DMS53 (cell line): ENCODE data around the gene HOXC6.

ENCODE experiments used
- DNase-seq: peaks from one replicate; lab custom pipeline; 2025; lab: John Stamatoyannopoulos, UW

The HOXC6 gene

DNA sequence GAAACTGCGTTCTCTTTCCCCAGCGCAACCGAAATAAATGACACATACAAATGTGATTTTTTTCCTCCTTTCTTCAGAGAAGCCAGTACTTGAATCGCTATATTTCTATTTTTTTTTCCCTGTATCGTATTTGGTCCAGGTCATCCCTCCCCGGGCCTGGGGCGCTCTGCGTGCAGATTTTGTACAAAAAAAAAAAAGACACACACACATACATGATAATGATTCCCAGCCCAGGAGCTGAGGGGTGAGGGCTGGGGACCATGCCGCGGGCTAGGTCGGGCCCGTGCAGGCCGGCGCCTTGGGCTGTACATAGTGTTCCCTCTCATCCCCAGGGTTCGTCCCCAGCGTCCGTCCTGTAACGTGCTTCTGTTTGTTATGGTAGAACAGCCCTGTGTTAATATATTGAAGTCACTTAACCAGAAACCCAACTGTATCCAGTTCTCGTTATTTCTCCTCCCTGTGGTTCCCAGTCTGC, 25.3 kb upstream of the HOXC6 start:
- no peak for DNase-seq

- no peak for DNase-seq
These were observed 24.6 kb upstream of the HOXC6 start for GRCh38 chr12:54003625-54004024.

DNA sequence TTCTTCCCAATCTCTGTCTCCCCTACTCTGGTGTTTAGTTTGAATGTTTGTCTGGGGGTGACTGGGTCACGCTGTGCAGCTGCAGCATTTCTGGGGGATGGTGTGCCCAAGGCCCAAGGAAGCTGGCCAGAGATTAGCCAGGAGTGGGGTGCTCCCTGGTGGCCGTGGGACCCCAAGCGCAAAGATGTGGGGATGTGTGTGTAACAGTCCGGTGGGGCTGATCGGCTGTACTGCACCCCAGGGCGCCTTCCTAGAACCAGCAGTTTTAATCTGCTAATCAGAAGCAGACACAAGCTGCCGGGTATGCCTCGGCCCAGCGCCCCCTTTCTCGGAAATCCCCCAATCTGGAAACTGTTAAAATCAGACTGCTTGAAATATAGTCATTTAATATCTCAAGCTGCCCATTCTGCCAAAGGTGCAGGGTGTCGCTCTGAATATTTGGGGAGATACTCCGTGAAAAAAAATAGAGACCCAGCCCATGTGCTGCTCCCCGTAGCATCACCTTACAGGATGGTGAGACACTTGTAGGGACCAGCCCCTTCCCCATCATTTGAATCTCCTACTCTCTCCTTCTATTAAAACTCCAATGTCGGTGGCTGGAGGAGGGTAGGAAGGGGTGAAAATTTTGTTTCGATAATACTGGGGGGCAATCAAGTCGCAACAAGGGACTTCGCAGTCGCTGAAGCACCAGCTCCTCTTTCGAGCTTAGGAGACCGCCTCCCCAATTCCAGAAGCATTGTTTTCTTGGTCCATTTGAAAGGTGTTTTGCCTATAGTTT, 24.0 kb upstream of the HOXC6 start:
- no peak for DNase-seq

DNA sequence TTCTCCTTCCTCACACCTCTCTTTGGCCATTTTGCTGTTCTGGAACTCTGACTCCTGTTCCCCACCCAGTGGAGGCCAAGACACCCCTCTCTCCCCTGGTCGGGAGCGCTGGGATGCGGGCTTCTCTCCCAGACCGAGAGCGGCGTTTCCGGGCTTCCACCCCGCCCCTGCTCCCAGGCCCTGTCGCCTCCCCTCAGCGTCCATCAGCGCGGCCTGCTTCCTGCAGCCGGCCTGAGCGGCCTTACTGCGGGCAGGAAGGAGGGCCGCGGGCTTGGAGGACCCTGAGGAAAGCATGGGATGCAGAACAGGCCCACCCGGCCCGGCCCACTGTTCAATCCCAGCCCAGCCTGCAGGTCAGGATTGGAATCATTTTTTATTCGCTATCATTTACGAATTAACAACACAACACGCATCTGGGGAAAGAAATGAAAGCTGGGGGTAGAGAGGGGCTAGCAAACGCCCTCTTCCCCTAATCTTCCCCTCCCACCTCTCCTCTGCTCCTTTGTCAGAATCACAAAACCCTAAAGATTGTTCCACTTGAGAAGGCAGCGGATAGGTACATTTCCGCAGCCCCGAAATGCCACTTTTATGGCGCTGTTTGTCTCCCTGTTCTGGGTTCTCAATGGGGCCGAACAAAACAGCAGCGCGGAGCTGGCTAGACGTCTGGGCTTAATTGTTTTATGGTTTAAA, 23.3 kb upstream of the HOXC6 start:
- peak; percentile 57 for DNase-seq

DNA sequence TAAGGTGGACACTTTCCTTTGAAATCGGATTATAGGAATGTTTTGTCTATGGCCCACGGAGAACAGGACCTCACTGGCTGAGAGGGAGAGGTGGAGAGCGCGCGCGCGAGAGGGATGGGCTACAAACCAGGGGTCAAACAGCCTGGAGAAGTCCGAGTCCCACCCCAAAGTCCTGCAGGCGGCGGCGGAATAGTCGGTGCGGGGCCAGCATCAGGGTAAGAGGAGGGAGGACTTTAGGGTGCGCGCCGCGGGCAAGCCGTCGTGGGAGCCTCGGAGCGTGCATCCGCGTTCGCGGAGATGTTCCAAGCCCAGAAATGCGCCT, 22.7 kb upstream of the HOXC6 start:
- no peak for DNase-seq

GRCh38 chr12:54005853-54006558, 22.2 kb upstream of the HOXC6 start:
- peak; percentile 85 for DNase-seq

- DNase-seq, result no peak
These were observed 21.6 kb upstream of the HOXC6 start for GRCh38 chr12:54006559-54007220.

- DNase-seq, result no peak
These were observed 20.5 kb upstream of the HOXC6 start for GRCh38 chr12:54007538-54008259.

- DNase-seq, result no peak
These were observed 20.0 kb upstream of the HOXC6 start for GRCh38 chr12:54008260-54008552.

GRCh38 chr12:54009171-54010052, 18.8 kb upstream of the HOXC6 start:
- DNase-seq, result peak; percentile 33

DNA sequence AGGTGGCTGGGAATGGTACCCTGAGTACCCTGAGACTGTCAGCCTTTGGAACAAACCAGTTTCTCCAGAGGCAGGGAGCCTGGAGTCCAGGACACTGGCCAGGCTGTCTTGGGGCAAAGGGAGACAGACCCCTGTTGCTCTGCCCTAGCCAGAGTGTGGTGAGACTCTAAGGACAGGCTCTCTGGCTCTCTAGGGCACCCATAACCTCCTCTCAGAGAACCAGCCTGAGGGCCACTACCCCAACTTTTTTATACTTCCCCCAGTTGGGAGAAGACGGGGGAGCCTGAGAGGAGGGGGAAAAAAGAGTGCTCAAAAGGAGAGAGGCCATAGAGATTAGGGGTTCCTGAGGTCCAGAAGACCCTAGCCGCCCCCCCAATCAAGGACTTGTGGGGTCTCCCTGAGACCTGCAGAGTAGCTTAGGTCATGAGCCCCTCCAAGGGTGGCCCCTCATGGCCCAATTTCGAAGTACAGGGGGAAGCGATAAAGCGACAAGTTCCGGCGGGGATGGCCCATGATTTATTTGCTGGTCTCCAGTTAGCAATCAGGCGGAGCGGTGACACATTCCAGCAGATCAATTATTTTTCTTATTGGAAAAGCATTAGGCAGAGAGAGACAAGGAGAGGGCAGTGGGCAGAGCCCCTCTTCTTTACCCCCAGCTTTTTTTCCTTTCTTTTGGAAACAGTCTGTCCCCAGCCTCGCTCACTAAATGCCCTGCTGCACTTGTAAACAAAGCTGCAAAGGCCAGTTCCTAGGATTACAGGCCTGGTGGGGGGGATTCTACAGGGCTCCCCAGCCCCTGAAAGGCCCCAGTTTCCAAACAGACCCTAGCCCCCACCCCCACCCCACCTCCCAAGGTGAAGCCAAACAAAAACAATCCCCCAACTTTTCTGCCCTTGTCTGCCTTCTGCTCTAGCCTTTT, 17.9 kb upstream of the HOXC6 start:
- no peak for DNase-seq

GRCh38 chr12:54010972-54011664, 17.1 kb upstream of the HOXC6 start:
- no peak for DNase-seq

GRCh38 chr12:54011665-54012532, 16.3 kb upstream of the HOXC6 start:
- no peak for DNase-seq

- DNase-seq, result no peak
These were observed 15.4 kb upstream of the HOXC6 start for GRCh38 chr12:54012631-54013409.

- no peak for DNase-seq
These were observed 13.7 kb upstream of the HOXC6 start for GRCh38 chr12:54014377-54015017.

- no peak for DNase-seq
These were observed 13.0 kb upstream of the HOXC6 start for GRCh38 chr12:54015018-54015931.
